ENCODE data around the gene ZBED1.
"Not testable (repeated sequence)": the region's sequence is repeated elsewhere in the genome, so short reads cannot be mapped to it uniquely, and the experiment has no call there.

ZBED1 gene

GRCh38 chrX:2520539-2520938 is 19.8 kb upstream of the ZBED1 start:
- no peak for DNase-seq (ENCODE audit: low read depth)
- no peak for TF ChIP-seq CTCF (conservative IDR thresholded peaks at IDR 0.05; ENCODE audit: low read depth, low read length)

GRCh38 chrX:2519638-2520037 is 18.9 kb upstream of the ZBED1 start:
- H3K4me3 ChIP-seq (ENCODE audit: low read depth, low read length) = not testable (repeated sequence)

More at GRCh38 chrX:2520539-2520938, 19.8 kb upstream of the ZBED1 start:
- H3K4me3 ChIP-seq (ENCODE audit: low read depth, low read length) = no peak overlapping the region

GRCh38 chrX:2517055-2517454 is 16.3 kb upstream of the ZBED1 start:
- no peak for TF ChIP-seq CTCF (conservative IDR thresholded peaks at IDR 0.05; ENCODE audit: low read depth, low read length)
- H3K4me3 ChIP-seq (ENCODE audit: low read depth, low read length) = no peak overlapping the region
- no peak for DNase-seq (ENCODE audit: low read depth)

More at GRCh38 chrX:2519638-2520037, 18.9 kb upstream of the ZBED1 start:
- DNase-seq (ENCODE audit: low read depth) = not testable (repeated sequence)

- no peak for TF ChIP-seq CTCF (conservative IDR thresholded peaks at IDR 0.05; ENCODE audit: low read depth, low read length)
- no peak overlapping the region for H3K4me3 ChIP-seq (ENCODE audit: low read depth, low read length)
- DNase-seq (ENCODE audit: low read depth) = no peak
Observed at GRCh38 chrX:2516623-2517022, 15.8 kb upstream of the ZBED1 start.

GRCh38 chrX:2514131-2514530 is 13.4 kb upstream of the ZBED1 start:
- DNase-seq (ENCODE audit: low read depth) = no peak
- H3K4me3 ChIP-seq (ENCODE audit: low read depth, low read length) = no peak overlapping the region
- TF ChIP-seq CTCF (conservative IDR thresholded peaks at IDR 0.05; ENCODE audit: low read depth, low read length) = no peak

GRCh38 chrX:2513121-2513664 is 12.4 kb upstream of the ZBED1 start:
- TF ChIP-seq CTCF (conservative IDR thresholded peaks at IDR 0.05; ENCODE audit: low read depth, low read length) = no peak
- H3K4me3 ChIP-seq (ENCODE audit: low read depth, low read length) = no peak overlapping the region
- no peak for DNase-seq (ENCODE audit: low read depth)

- TF ChIP-seq CTCF (conservative IDR thresholded peaks at IDR 0.05; ENCODE audit: low read depth, low read length) = no peak
- H3K4me3 ChIP-seq (ENCODE audit: low read depth, low read length) = no peak overlapping the region
- no peak for DNase-seq (ENCODE audit: low read depth)
Observed at GRCh38 chrX:2512501-2512900, 11.7 kb upstream of the ZBED1 start.

All from choroid plexus epithelial cell (primary cell).